Gastrocnemius medialis (tissue), 4 donors: ENCODE data around the gene RARB.

Experiments used
- POLR2A ChIP-seq, 2 donors: fragments of 450-650 bp; IDR thresholded peaks; one replicate each; pipeline ENCODE4 v1.6.1; 2017; ENCODE audit warnings: antibody characterized with exemption in 2 of 2, mild to moderate bottlenecking in 2 of 2, moderate library complexity in 2 of 2
- TF ChIP-seq, protein P1 (sequence below), 5 experiments: fragments of 450-650 bp in 3 of 5; fragments of 200-600 bp in 2 of 5; sonication (generic) in 2 of 5; IDR thresholded peaks in 4 of 5; conservative IDR thresholded peaks in 1 of 5; 1 replicate in 4 of 5; 2 replicates in 1 of 5; pipeline ENCODE4 v1.5.1; 2016 to 2019; ENCODE audit warnings: antibody characterized with exemption in 5 of 5, mild to moderate bottlenecking in 3 of 5, moderate library complexity in 3 of 5

DNA sequence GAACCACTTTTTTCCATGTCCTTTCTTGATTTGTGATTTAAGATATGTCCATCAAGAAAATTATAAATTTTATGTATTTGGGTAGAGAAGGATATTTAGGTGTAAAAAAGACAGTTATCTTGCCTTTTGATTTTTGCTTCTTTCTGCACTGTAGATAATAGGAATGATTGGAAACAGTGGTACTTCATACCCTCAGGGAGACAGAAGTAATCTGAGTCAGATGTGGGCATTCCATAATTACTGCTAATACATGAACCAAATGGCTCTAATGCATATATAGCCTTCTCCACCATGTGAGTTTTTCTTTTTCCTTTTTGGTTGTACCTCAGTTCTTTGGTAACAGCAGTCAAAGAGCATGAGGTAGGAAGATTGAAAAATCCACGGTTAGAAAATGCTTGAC lies 67.2 kb downstream of the RARB start:
- no peak for TF ChIP-seq POLR2A (IDR thresholded peaks at IDR 0.05)
- TF ChIP-seq, protein P1, sequence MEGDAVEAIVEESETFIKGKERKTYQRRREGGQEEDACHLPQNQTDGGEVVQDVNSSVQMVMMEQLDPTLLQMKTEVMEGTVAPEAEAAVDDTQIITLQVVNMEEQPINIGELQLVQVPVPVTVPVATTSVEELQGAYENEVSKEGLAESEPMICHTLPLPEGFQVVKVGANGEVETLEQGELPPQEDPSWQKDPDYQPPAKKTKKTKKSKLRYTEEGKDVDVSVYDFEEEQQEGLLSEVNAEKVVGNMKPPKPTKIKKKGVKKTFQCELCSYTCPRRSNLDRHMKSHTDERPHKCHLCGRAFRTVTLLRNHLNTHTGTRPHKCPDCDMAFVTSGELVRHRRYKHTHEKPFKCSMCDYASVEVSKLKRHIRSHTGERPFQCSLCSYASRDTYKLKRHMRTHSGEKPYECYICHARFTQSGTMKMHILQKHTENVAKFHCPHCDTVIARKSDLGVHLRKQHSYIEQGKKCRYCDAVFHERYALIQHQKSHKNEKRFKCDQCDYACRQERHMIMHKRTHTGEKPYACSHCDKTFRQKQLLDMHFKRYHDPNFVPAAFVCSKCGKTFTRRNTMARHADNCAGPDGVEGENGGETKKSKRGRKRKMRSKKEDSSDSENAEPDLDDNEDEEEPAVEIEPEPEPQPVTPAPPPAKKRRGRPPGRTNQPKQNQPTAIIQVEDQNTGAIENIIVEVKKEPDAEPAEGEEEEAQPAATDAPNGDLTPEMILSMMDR (IDR thresholded peaks at IDR 0.05 in 4 of 5, conservative IDR thresholded peaks at IDR 0.05 in 1 of 5) = no peak
